Upper lobe of left lung (tissue), 6 donors: ENCODE measurements around the gene ANO2. TPM values are rescaled to one million over a fixed set of nuclear protein-coding genes. Genes with fewer than 3 reads are reported as not detected.
A peak's percentile ranks its signal among the peaks of the same experiment; 100 is the strongest.

ENCODE experiments used
- ATAC-seq, 2 donors: fragments of 200-7000 bp; cut with Tn5 transposase; one replicate each; pipeline ENCODE4 v1.9.1; 2022; ENCODE audit warnings: mild to moderate bottlenecking in 2 of 2, moderate library complexity in 2 of 2; ENCODE audit not compliant: low FRiP score in 2 of 2
- DNase-seq, 2 donors: peaks; one replicate each; pipeline ENCODE4 v3.0.0-alpha.2; 2019 to 2020
- H3K27ac ChIP-seq, 4 donors: fragments of 200-600 bp; sonication (generic); one replicate each; pipeline ENCODE4 v1.5.1; 2016 to 2019
- H3K27me3 ChIP-seq, 4 donors: fragments of 200-600 bp; sonication (generic); one replicate each; pipeline ENCODE4 v1.5.1; 2017 to 2019
- H3K36me3 ChIP-seq, 4 donors: fragments of 200-600 bp; sonication (generic); one replicate each; pipeline ENCODE4 v1.5.1; 2016 to 2019
- H3K4me1 ChIP-seq, 4 donors: fragments of 200-600 bp; sonication (generic); one replicate each; pipeline ENCODE4 v1.5.1; 2018 to 2019
- H3K4me3 ChIP-seq, 4 donors: fragments of 200-600 bp; sonication (generic); one replicate each; pipeline ENCODE4 v1.5.1; 2017 to 2019; ENCODE audit warnings: mild to moderate bottlenecking in 2 of 4, moderate library complexity in 1 of 4
- H3K9me3 ChIP-seq, 4 donors: fragments of 200-600 bp; sonication (generic); one replicate each; pipeline ENCODE4 v1.5.1; 2018 to 2019
- EP300 ChIP-seq, 4 donors: sonication (generic); formaldehyde crosslinking; IDR thresholded peaks; one replicate each; pipeline ENCODE4 v1.5.1; 2017; ENCODE audit warnings: antibody characterized with exemption in 4 of 4, control low read depth in 2 of 4
- POLR2A ChIP-seq, 4 donors: fragments of 450-650 bp; IDR thresholded peaks; one replicate each; pipeline ENCODE4 v1.5.1; 2016 to 2017; ENCODE audit warnings: antibody characterized with exemption in 4 of 4, mild to moderate bottlenecking in 2 of 4
- POLR2AphosphoS5 ChIP-seq, 2 donors: sonication (generic); formaldehyde crosslinking; IDR thresholded peaks; one replicate each; pipeline ENCODE4 v1.5.1; 2017; ENCODE audit warnings: antibody characterized with exemption in 2 of 2
- WGBS, 2 donors: methylation state at CpG; one replicate each; pipeline ENCODE4 v1.1.5; 2017 to 2018; 5-methylcytosine and 5-hydroxymethylcytosine counted together
- total RNA-seq, 6 donors: library from RNA; depleted of rRNA in 4 of 6; stranded (reverse); fragments of >200 nt in 4 of 6; gene quantifications; one replicate each; pipeline versions ENCODE4 v1.1.0 to v1.2.1, GENCODE V29; 2016 to 2021
- TF ChIP-seq, protein P1 (sequence below), 6 experiments: fragments of 450-650 bp in 4 of 6; fragments of 200-600 bp in 2 of 6; sonication (generic) in 2 of 6; IDR thresholded peaks; one replicate each; pipeline ENCODE4 v1.5.1; 2016 to 2019; ENCODE audit warnings: antibody characterized with exemption in 6 of 6
- donor health status: DM: no; HTN: no; CAD: no; lungs with moderate emphysema.
- donor health status: DM: no; HTN: yes; CAD: no; lungs with severe emphysema.

The ANO2 gene
- total RNA-seq, 6 donors from 2014 or later, result 4.4 to 78.6 (median 17.5) TPM

DNA sequence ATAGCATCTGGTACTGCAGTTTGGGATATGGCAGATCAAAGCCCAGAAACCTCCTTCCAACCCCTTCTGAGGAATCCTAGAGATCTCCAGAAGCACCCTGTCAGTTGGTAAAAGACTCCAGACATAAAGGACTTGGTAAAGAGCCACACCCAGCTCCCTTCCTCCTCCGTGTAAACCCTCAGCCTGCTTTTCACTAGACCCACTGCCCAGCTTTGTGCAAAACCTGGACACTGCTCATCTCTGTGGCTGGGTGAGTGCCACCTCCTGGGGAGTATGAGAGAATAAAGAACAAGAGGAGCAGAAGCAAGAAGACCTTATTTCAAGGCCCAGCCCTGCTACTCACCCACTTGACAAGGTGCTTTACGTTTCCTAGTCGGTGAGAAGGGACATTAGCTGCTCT is 33.0 kb downstream of the ANO2 start:
- Histone ChIP-seq H3K27ac (no peak overlapping the region), H3K9me3 (no peaks in the 10 kb centered on the region), H3K4me3 (no peak overlapping the region), H3K27me3 (no peaks in the 10 kb centered on the region), H3K36me3 (peaks cover 0 to 27% (median 2%) of the 10 kb centered on the region in 4 donors), H3K4me1 (no peaks in the 10 kb centered on the region)
- DNase-seq (no peak), ATAC-seq (no peak)
- TF ChIP-seq, protein P1, sequence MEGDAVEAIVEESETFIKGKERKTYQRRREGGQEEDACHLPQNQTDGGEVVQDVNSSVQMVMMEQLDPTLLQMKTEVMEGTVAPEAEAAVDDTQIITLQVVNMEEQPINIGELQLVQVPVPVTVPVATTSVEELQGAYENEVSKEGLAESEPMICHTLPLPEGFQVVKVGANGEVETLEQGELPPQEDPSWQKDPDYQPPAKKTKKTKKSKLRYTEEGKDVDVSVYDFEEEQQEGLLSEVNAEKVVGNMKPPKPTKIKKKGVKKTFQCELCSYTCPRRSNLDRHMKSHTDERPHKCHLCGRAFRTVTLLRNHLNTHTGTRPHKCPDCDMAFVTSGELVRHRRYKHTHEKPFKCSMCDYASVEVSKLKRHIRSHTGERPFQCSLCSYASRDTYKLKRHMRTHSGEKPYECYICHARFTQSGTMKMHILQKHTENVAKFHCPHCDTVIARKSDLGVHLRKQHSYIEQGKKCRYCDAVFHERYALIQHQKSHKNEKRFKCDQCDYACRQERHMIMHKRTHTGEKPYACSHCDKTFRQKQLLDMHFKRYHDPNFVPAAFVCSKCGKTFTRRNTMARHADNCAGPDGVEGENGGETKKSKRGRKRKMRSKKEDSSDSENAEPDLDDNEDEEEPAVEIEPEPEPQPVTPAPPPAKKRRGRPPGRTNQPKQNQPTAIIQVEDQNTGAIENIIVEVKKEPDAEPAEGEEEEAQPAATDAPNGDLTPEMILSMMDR (IDR thresholded peaks at IDR 0.05), result no peak
- no peak for TF ChIP-seq POLR2AphosphoS5 (IDR thresholded peaks at IDR 0.05)
- no peak for TF ChIP-seq EP300 (IDR thresholded peaks at IDR 0.05)
- TF ChIP-seq POLR2A (IDR thresholded peaks at IDR 0.05), result no peak
- WGBS, 2 donors, result 55 to 63% methylated on average over 3 of the region's 3 CpGs

DNA sequence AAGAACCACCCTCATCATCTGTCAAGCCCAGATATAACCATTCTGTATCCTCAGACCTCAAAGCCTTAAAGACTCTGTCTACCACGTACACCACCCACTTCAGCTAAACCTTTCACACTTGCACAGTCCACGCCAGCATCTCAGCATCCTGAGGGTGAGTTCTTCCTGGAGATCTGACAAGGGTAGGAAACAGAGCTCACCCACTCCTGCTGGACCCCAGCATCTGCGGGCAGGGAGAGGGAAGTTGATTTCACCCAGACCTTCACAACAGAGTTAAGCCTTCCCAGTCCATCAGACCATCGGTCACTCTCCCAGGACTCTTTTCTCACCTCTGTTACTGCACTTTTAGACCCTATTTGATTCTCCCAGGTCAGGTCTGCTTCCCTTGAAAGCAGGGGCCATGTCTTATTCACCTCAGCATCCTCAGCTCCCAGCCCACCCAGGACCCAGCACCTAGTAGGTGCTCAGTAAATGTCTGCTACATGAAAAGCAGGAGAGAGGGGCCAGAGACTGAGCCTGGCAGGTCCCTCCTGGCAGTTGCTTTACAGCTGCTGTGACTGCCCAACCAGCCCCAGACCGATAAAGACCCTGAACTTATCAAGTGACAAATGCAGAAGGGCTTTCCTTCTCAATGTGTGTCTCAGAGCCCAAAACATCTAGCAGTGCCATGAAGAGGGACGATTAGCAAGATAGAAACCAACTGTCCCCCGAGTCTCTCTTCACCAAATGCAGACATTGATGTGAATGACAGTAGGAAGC is 34.1 kb downstream of the ANO2 start:
- DNase-seq (no peak), ATAC-seq (no peak)
- Histone ChIP-seq H3K27me3 (no peaks in the 10 kb centered on the region), H3K27ac (no peak overlapping the region), H3K36me3 (peaks cover 0 to 27% (median 2%) of the 10 kb centered on the region in 4 donors), H3K9me3 (no peaks in the 10 kb centered on the region), H3K4me1 (no peaks in the 10 kb centered on the region), H3K4me3 (no peak overlapping the region)
- no peak for TF ChIP-seq EP300 (IDR thresholded peaks at IDR 0.05)
- TF ChIP-seq POLR2AphosphoS5 (IDR thresholded peaks at IDR 0.05), result no peak
- no peak for TF ChIP-seq POLR2A (IDR thresholded peaks at IDR 0.05)
- TF ChIP-seq, protein P1 (IDR thresholded peaks at IDR 0.05), result no peak
- 78 to 85% methylated on average over 7 of the region's 7 CpGs for WGBS, 2 donors

DNA sequence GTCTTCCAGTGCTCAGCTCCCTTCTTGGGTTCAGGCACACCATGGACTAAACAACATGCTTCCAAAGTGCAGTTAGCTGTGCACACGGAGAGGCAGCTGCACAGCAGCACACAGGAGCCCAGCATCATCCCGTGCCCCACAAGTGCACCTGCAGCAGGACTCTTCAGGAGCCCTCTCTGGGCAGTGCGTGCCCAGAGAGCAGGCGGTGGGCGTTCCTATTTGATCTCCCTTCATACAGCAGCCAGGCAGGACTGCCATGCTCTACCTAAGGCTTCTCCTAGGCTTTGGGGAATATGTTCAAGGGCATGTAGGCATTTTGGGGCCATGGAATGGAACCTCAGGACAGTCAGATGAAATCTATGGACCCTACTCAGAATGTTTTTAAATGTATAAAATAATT is 35.5 kb downstream of the ANO2 start:
- Histone ChIP-seq H3K4me3 (no peak overlapping the region), H3K4me1 (no peaks in the 10 kb centered on the region), H3K36me3 (peaks cover 0 to 15% (median 2%) of the 10 kb centered on the region in 4 donors), H3K9me3 (no peaks in the 10 kb centered on the region), H3K27ac (no peak overlapping the region), H3K27me3 (no peaks in the 10 kb centered on the region)
- no peak for DNase-seq
- ATAC-seq, result no peak
- no peak for TF ChIP-seq POLR2A (IDR thresholded peaks at IDR 0.05)
- TF ChIP-seq, protein P1 (IDR thresholded peaks at IDR 0.05), result no peak
- TF ChIP-seq POLR2AphosphoS5 (IDR thresholded peaks at IDR 0.05), result no peak
- TF ChIP-seq EP300 (IDR thresholded peaks at IDR 0.05), result no peak
- 69 to 100% methylated on average over 1 to 5 of the region's 5 CpGs for WGBS, 2 donors

DNA sequence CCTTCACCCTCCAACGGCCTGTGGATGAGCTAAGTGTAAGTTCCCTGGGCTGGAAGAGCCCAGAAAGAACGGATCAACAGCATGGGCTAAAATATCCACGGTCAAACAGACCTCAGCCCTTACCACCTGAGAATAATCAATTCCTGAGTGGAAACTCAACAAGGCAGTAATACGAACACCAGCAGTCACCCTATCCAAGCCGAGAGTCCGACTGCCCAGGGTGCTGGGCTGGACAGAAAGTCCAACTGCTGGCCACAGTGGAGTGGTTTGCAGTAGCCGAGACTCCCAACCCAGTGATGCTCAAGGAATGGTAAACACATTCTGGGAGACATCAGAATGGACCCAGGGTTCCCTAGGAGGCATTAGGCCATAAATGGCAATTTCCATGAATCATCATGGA is 36.8 kb downstream of the ANO2 start:
- TF ChIP-seq POLR2AphosphoS5 (IDR thresholded peaks at IDR 0.05) (no peak), POLR2A (IDR thresholded peaks at IDR 0.05) (no peak), EP300 (IDR thresholded peaks at IDR 0.05) (no peak)
- TF ChIP-seq, protein P1 (IDR thresholded peaks at IDR 0.05), result no peak
- Histone ChIP-seq H3K27me3 (no peaks in the 10 kb centered on the region), H3K9me3 (no peaks in the 10 kb centered on the region), H3K4me1 (no peaks in the 10 kb centered on the region), H3K36me3 (peaks cover 0 to 12% (median 0%) of the 10 kb centered on the region in 4 donors), H3K4me3 (no peak overlapping the region), H3K27ac (no peak overlapping the region)
- DNase-seq, result peak in 1 of 2 donors; percentile 6
- ATAC-seq, result no peak
- WGBS, 2 donors, result 80 to 98% methylated on average over 6 to 7 of the region's 7 CpGs

DNA sequence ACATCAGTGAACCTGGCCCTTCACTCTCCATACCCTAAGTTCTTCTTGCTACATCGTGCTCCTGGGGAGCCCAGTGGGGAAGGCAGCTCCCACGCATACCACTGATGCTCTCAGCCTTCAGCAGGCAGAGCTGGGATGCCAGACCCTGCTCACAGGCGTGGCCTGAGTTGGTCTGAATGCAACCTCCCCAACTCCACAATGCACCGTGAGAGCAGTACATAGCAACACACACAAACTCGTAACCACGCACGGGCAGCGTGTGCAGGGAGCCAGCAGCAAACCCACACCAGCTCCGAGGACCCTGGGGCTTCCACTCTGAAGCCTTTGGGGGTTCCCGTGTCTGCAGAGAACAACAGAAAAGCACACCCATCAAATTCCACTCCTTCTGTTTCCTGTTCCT is 37.3 kb downstream of the ANO2 start:
- H3K9me3 ChIP-seq, result no peaks in the 10 kb centered on the region

More for the DNA sequence above, 37.3 kb downstream of the ANO2 start:
- TF ChIP-seq POLR2AphosphoS5 (IDR thresholded peaks at IDR 0.05) (no peak), POLR2A (IDR thresholded peaks at IDR 0.05) (no peak), EP300 (IDR thresholded peaks at IDR 0.05) (no peak)
- TF ChIP-seq, protein P1 (IDR thresholded peaks at IDR 0.05), result no peak
- Histone ChIP-seq H3K4me3 (no peak overlapping the region), H3K36me3 (peaks cover 0 to 11% (median 0%) of the 10 kb centered on the region in 4 donors), H3K27ac (no peak overlapping the region), H3K4me1 (no peaks in the 10 kb centered on the region), H3K27me3 (no peaks in the 10 kb centered on the region)
- ATAC-seq (no peak), DNase-seq (peak in 1 of 2 donors; percentile 12)
- WGBS, 2 donors, result 75% methylated on average over 4 to 10 of the region's 10 CpGs
